Stimulated activated naive CD8-positive, alpha-beta T cell treated with anti-CD3 and anti-CD28 coated beads, Interleukin-15, Interleukin-2, amounts not matched to agents 100 ng/mL and 50 ng/mL, for 24 hours (primary cell): ENCODE results near the gene ATP6V0B.

ENCODE experiments used
- H3K27ac Mint-ChIP-seq: one replicate; pipeline ENCODE4 v1.8.0; 2021; ENCODE audit warnings: mild to moderate bottlenecking, mixed read lengths
- H3K27me3 Mint-ChIP-seq: one replicate; pipeline ENCODE4 v1.8.0; 2021; ENCODE audit warnings: mixed read lengths
- H3K36me3 Mint-ChIP-seq: one replicate; pipeline ENCODE4 v1.8.0; 2021; ENCODE audit warnings: low read depth, mixed read lengths
- H3K4me1 Mint-ChIP-seq: one replicate; pipeline ENCODE4 v1.8.0; 2021; ENCODE audit warnings: low read depth, mixed read lengths
- H3K4me3 Mint-ChIP-seq: one replicate; pipeline ENCODE4 v1.8.0; 2021; ENCODE audit warnings: mild to moderate bottlenecking, mixed read lengths
- H3K9me3 Mint-ChIP-seq: one replicate; pipeline ENCODE4 v1.8.0; 2021; ENCODE audit warnings: mixed read lengths

ATP6V0B gene

DNA sequence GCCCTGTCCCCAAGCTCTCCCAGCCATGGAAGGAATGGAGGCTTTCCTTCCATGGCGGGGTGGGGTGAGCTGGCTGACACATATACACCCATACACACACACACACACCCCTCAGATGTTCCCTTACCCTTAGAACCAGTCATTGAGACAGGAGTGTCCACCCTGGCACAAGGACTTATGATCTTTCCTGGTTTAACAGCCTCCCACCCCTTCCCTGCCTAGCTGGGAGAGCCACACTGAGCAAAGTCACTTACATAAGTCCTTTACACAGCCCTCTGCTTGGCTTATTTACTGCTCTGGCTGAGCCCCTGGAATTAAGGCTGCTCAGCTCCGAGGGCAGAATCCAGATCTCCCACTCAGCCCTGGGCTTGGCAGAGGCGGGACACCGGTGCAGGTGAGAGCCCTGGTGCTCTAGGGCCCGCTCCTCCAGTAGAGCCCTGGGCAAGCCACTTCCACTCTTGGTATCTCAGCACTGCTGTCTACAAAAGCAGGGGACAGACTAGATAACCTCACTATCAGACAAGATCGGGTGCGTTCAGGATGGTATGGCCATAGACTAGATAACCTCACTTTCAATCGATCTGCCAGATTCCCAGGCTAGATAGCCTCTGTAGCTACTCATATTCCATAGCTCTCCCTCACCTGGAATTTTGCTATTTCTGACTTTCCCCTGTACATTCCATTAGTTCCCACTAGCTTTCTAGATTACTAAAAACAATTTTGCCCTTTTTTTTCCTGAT lies 39.8 kb downstream of the ATP6V0B start:
- H3K27me3 Mint-ChIP-seq, result no peaks in the 10 kb centered on the region
- H3K4me3 Mint-ChIP-seq, result no peak overlapping the region
- H3K9me3 Mint-ChIP-seq, result no peaks in the 10 kb centered on the region
- no peak overlapping the region for H3K27ac Mint-ChIP-seq
- no peaks in the 10 kb centered on the region for H3K36me3 Mint-ChIP-seq
- H3K4me1 Mint-ChIP-seq, result peaks cover 8% of the 10 kb centered on the region

DNA sequence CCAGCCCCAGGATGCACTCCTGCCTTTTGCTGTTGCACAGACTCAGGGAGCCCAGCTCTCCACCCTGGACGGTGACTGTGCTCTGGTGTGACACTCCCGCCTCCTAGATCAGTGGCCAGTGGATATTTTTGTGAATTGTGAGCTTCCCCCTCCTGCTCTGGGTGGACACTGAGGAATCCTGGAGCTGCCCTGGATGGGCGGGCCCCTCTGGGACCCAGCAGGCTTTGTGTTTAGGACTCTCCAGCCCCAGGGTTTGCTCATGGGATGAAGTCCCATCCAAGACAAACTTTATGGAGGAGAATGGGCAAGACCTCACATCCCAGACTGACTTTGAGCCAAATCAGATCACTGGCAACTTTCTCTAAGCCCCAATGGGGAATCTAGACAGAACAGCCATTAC lies 40.4 kb downstream of the ATP6V0B start:
- no peak overlapping the region for H3K4me3 Mint-ChIP-seq
- H3K36me3 Mint-ChIP-seq, result no peaks in the 10 kb centered on the region
- H3K4me1 Mint-ChIP-seq, result peaks cover 8% of the 10 kb centered on the region
- no peaks in the 10 kb centered on the region for H3K27me3 Mint-ChIP-seq
- no peak overlapping the region for H3K27ac Mint-ChIP-seq
- no peaks in the 10 kb centered on the region for H3K9me3 Mint-ChIP-seq

DNA sequence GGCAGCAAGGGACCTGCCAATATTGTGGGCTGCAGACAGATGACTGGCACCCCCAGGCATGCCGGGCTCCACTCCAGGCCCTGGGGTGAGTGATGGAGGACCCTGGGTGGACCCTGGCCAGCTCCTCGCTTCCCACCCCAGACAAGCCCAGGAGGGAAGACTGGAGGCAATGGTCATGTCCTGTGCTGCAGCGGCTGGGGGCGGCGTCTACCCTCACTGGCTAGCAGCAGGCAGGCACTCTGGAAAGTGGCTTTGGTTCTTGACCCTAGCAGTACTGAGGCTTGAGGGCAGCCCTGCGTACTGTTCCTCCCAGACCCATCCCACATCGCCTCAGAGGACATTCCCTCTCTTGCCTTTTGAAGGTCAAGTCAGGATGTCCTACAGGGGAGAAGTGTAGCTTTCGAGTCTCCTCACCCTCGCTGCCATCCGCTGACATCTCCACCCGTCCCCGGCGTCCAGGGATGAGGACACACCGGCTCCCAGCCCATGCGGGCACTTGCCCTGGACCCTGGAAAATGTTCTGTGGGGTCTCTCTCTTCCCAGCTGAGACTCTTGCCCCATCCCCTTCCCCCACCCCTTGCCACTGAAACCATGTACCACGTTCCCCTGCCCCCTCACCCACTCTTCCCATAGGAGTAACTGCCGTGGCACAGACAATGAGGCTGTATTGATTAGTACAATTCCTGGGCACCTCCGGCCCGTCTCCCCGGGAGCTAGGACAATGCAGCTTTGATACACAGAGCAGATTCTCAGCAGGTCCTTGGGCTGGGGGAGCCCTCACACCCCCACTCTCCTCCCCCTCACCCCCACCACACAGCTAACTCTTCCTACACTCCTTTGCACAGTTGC lies 41.5 kb downstream of the ATP6V0B start:
- Mint-ChIP-seq H3K9me3 (no peaks in the 10 kb centered on the region), H3K4me1 (peaks cover 8% of the 10 kb centered on the region), H3K4me3 (no peak overlapping the region), H3K27ac (no peak overlapping the region), H3K27me3 (no peaks in the 10 kb centered on the region), H3K36me3 (no peaks in the 10 kb centered on the region)

DNA sequence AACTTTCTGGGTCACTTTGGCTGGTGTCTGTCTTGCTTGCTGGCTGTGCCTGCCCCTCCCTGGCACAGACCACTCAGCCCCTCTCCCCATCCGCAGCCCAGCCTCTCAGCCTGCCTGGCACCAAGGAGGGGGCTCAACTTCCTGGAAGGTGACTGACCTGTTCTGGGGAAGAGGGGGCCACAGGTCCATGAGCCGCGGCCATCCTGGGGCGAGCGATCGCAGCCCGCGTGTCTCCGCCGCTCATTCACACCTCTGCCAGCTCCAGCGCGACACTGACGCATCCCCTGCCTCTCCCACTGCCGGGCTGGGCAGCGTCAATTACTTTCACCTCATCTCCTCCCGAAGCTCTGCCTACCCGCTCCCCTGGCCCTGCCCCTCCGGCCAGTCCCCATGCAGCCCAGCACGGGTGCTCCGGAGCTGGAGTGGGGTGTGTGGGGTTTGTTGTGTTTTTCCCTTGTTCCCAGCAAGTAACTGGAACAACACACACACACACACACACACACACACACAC lies 42.2 kb downstream of the ATP6V0B start:
- H3K4me1 Mint-ChIP-seq, result peaks cover 8% of the 10 kb centered on the region
- no peaks in the 10 kb centered on the region for H3K9me3 Mint-ChIP-seq
- H3K27ac Mint-ChIP-seq, result no peak overlapping the region
- no peaks in the 10 kb centered on the region for H3K27me3 Mint-ChIP-seq
- H3K36me3 Mint-ChIP-seq, result no peaks in the 10 kb centered on the region
- no peak overlapping the region for H3K4me3 Mint-ChIP-seq

DNA sequence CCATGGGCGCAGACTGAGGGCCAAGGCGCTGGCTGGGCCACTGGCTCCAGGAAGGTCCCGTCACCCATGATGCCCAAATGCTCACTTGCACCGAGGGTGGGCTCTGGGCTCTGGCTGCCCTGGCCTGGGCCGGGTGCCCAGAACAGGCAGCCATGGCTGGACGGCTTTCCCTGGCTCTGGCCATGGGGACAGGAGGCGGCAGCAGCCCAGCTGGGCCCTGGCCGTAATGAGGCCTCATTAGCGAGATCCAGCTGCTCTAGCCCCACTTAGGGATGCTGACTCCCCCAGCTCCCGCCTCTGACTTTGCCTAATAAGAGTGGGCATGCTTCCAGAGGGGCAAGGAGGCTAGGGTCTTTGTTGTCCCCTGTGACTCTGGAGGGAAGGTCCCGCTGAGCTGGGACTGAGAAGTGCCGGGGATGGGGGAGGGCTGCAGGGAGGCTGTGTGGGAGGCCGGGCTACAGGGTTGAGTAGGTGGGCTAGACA lies 44.7 kb downstream of the ATP6V0B start:
- H3K36me3 Mint-ChIP-seq, result peaks cover 3% of the 10 kb centered on the region
- H3K4me1 Mint-ChIP-seq, result no peaks in the 10 kb centered on the region
- no peaks in the 10 kb centered on the region for H3K27me3 Mint-ChIP-seq
- no peak overlapping the region for H3K4me3 Mint-ChIP-seq
- H3K27ac Mint-ChIP-seq, result no peak overlapping the region
- no peaks in the 10 kb centered on the region for H3K9me3 Mint-ChIP-seq

DNA sequence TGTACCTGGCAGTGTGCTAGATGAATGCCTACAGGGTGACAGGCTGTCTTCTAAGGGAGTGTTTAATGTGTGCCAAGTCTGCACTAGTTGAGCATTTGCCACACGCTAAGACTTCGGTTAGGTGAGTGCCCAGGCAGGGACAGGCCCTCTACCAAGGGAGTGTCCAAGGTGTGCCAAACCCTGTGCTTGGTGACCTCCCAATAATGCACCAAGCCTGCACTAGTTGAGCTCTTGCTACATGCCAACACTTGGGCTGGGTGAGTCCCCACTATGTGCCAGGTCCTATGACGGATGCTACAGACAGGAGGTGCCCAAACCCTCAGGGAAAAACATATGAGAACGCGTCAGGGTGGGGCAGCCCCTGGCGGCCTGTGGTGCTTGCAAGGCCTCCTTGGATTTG lies 45.7 kb downstream of the ATP6V0B start:
- Mint-ChIP-seq H3K4me1 (no peaks in the 10 kb centered on the region), H3K27me3 (no peaks in the 10 kb centered on the region), H3K27ac (no peak overlapping the region), H3K36me3 (peaks cover 8% of the 10 kb centered on the region), H3K9me3 (no peaks in the 10 kb centered on the region), H3K4me3 (no peak overlapping the region)

DNA sequence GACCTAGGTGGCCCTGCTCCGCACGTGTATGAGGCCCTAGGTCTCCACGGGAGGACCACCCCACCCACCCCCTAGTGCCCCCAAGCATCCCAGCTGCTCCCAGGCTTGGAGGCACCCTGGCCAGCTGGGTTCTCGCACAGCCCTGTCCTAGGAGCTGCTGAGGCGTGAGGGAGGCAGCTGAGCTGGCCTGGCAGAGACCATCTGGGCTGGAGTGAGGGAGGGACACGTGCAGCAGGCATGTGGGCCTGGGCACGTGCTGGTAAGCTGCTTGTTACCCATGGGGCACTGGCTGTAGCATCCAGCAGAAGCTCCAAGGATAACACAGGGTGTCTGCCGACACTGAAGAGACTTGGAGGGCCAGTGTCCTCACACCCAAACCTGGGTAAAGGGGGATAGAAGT lies 46.4 kb downstream of the ATP6V0B start:
- no peak overlapping the region for H3K27ac Mint-ChIP-seq
- H3K4me1 Mint-ChIP-seq, result no peaks in the 10 kb centered on the region
- H3K9me3 Mint-ChIP-seq, result no peaks in the 10 kb centered on the region
- H3K27me3 Mint-ChIP-seq, result no peaks in the 10 kb centered on the region
- peaks cover 8% of the 10 kb centered on the region for H3K36me3 Mint-ChIP-seq
- no peak overlapping the region for H3K4me3 Mint-ChIP-seq

DNA sequence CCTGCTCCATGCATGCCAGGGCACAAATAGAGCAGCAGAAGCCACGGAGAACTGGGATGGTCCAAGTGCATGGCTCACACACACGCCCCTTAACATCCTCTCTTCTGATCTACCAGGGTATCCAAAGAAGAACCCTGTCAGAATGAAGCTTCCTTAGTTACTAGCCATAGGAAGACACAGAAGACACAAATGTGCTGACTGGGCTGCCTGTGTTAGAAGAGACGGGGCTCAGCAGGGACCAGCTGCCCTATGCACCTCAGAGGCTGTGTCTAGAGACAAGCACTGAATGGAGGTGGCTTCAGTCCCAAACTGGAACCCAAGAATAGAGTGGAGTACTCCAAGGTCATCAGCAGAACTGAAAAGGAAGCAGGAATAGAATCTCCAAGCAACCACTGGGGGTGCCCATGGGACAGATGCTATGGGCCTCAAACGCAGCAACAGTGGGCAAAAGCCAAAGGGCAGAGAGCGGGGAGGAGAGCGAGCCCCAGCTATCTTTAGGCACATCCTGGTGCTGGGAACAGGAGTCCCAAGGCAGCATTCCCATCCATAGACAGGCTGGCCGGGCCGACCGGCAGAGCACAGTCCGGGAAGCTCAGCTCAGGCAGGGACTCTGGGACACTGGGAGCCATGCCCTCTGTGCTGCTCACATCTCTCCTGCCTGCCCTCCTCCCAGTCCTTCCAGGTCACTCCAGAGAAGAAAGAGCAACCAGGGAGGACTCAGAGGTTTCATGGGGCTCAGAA lies 47.0 kb downstream of the ATP6V0B start:
- Mint-ChIP-seq H3K36me3 (peaks cover 8% of the 10 kb centered on the region), H3K4me1 (no peaks in the 10 kb centered on the region), H3K27me3 (no peaks in the 10 kb centered on the region), H3K27ac (no peak overlapping the region), H3K9me3 (no peaks in the 10 kb centered on the region), H3K4me3 (no peak overlapping the region)

DNA sequence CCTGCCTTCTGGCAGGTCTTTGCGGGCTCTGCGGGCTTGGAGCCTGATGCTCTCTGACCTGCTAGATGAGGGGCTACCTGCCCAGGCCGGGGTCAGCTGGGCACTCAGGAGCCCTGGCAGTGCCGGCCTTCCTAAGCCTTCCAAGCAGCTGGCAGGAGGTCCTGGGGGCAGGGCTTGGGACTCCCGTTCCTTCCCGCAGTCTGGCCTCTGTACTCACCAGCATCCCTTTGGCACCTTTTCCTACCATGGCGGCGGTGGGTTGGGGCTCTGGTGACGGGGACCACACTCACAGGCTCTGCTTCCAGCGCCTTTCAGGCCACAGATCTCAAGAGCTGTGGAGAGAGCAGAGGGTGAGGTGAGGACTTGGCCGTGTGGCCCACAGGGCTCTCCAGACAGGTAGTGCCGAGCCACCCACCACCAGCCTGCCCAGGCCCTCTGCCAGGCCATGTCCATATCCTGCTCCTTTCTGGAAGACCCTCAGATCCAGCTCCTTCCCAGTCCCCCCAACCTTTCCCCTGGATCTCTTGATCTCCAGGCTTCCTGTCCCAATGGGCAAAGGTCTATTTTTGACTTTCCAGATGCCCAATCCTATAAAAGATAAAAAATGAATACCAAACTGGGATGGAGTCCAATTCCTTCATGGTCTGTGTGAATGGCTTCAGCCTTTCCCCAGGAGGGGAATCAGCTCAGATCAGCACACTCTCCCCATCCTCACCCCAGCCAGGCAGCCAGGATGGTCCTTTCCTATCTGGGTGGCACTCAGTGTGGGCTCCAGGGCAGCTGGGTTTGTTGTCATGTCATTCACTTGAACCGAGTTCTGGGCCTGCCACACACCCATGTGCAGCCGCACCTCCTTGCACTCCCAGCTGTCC lies 49.5 kb downstream of the ATP6V0B start:
- Mint-ChIP-seq H3K4me1 (peaks cover 14% of the 10 kb centered on the region), H3K27me3 (no peaks in the 10 kb centered on the region), H3K27ac (no peak overlapping the region), H3K36me3 (peaks cover 8% of the 10 kb centered on the region), H3K4me3 (no peak overlapping the region), H3K9me3 (no peaks in the 10 kb centered on the region)

DNA sequence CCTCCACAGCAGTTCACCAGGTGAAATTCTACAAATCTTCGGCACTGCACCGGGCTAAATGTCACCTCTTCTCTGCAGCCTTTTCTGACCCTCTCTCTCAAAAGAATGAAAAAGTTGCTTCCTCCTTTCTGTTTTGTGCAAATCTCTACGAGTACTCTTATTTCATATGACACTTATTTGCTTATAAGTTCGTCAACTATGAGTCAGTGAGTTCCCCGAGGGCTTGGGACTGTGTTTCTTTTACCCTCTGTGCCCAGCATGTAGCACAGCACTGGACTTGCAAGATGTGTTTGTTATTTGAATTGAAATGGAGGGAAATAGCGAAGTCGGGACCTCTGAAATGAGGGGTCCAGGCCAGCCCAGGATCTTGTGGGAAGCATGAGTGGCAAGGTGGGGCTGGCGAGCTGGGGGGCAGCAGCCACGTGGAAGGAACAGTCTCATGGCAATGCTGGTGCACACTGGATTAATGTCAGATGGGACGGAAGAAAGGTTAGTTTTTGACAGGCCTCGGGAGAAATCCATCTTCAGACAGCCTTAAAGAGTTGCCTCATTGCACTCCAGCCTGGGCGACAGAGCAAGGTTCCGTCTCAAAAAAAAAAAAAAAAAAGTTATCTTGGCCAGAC lies 50.3 kb downstream of the ATP6V0B start:
- H3K9me3 Mint-ChIP-seq, result no peaks in the 10 kb centered on the region
- H3K27me3 Mint-ChIP-seq, result no peaks in the 10 kb centered on the region
- H3K36me3 Mint-ChIP-seq, result peaks cover 8% of the 10 kb centered on the region
- no peak overlapping the region for H3K27ac Mint-ChIP-seq
- H3K4me3 Mint-ChIP-seq, result no peak overlapping the region
- peaks cover 21% of the 10 kb centered on the region for H3K4me1 Mint-ChIP-seq

DNA sequence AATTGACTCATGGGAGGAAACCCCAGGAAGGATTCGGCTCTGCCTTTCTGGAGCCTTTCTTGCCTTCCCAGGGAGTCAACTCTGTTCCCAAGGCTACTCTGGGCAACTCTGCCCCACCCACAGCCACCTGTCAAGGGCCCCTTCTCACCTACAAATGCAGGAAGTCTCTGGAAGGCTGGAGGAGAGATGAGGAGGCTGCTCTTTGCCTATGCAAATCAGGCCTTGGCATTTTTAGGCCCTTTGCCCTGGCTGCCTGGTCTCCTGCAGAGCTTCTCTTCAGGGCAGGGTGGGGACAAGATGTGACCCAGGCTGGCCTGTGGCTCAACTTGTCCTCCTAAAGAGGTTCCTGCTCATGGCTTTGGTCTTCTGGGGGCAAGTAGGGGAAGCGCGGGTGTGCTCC lies 51.1 kb downstream of the ATP6V0B start:
- Mint-ChIP-seq H3K36me3 (peaks cover 8% of the 10 kb centered on the region), H3K27ac (no peak overlapping the region), H3K4me1 (peaks cover 21% of the 10 kb centered on the region), H3K9me3 (no peaks in the 10 kb centered on the region), H3K27me3 (no peaks in the 10 kb centered on the region), H3K4me3 (no peak overlapping the region)

DNA sequence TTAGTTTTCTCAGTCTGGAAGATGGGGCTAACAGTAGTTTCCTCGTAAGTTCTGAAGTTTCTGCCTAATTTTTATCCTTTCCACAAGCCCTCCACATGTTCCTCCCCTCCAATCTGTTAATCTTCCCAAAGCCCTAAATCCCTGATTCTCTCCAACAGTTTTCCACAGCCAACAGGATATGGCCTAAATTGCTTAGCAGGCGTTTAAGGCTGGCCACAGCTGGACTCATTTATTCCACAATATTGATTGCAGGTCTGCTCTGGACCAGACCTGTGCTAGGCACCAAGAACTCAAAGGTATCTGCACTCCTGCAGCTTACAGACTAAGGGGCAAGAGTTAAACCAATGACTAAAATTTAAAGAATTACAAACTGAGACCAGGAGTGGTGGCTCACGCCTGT lies 52.6 kb downstream of the ATP6V0B start:
- no peaks in the 10 kb centered on the region for H3K27me3 Mint-ChIP-seq
- peaks cover 25% of the 10 kb centered on the region for H3K4me1 Mint-ChIP-seq
- H3K4me3 Mint-ChIP-seq, result no peak overlapping the region
- no peaks in the 10 kb centered on the region for H3K9me3 Mint-ChIP-seq
- no peak overlapping the region for H3K27ac Mint-ChIP-seq
- peaks cover 7% of the 10 kb centered on the region for H3K36me3 Mint-ChIP-seq
